ENCODE data around the gene NEK11.

Gene NEK11

GRCh38 chr3:131026321-131027151 is at the start of gene NEK11, which contains the start of gene ASTE1:
TSS of gene NEK11 (plus strand) at chr3:131026877. CDS start at chr3:131029709, 2,832 bp downstream.
TSS of gene ASTE1 (minus strand) at chr3:131026825. CDS start at chr3:131025306, 1,519 bp downstream.
- DNase-seq (ENCODE audit: low read depth in 2 of 2) = peak; percentile 84 to 85

- DNase-seq (ENCODE audit: low read depth in 2 of 2) = no peak
Observed at GRCh38 chr3:130979117-130979516, 47.6 kb upstream of the NEK11 start.

- DNase-seq (ENCODE audit: low read depth in 2 of 2) = no peak
Observed at GRCh38 chr3:130981469-130981868, 45.2 kb upstream of the NEK11 start.

GRCh38 chr3:130990282-130990681 is 36.4 kb upstream of the NEK11 start:
- DNase-seq (ENCODE audit: low read depth in 2 of 2) = no peak

GRCh38 chr3:130991126-130991525 is 35.6 kb upstream of the NEK11 start:
- DNase-seq (ENCODE audit: low read depth in 2 of 2) = no peak

GRCh38 chr3:130992344-130992743 is 34.3 kb upstream of the NEK11 start:
- no peak for DNase-seq (ENCODE audit: low read depth in 2 of 2)

GRCh38 chr3:130997289-130997688 is 29.4 kb upstream of the NEK11 start:
- no peak for DNase-seq (ENCODE audit: low read depth in 2 of 2)

GRCh38 chr3:131001071-131001470 is 25.6 kb upstream of the NEK11 start:
- DNase-seq (ENCODE audit: low read depth in 2 of 2) = no peak

- DNase-seq (ENCODE audit: low read depth in 2 of 2) = no peak
Observed at GRCh38 chr3:131004603-131005002, 22.1 kb upstream of the NEK11 start.

GRCh38 chr3:131007256-131007655 is 19.4 kb upstream of the NEK11 start:
- DNase-seq (ENCODE audit: low read depth in 2 of 2) = no peak

- no peak for DNase-seq (ENCODE audit: low read depth in 2 of 2)
Observed at GRCh38 chr3:131007782-131008181, 18.9 kb upstream of the NEK11 start.

- DNase-seq (ENCODE audit: low read depth in 2 of 2) = no peak
Observed at GRCh38 chr3:131008326-131008725, 18.4 kb upstream of the NEK11 start.

GRCh38 chr3:131009698-131010097 is 17.0 kb upstream of the NEK11 start:
- no peak for DNase-seq (ENCODE audit: low read depth in 2 of 2)

- DNase-seq (ENCODE audit: low read depth in 2 of 2) = no peak
Observed at GRCh38 chr3:131018970-131019369, 7.7 kb upstream of the NEK11 start.

- no peak for DNase-seq (ENCODE audit: low read depth in 2 of 2)
Observed at GRCh38 chr3:131020122-131020693, 6.5 kb upstream of the NEK11 start.

- no peak for DNase-seq (ENCODE audit: low read depth in 2 of 2)
Observed at GRCh38 chr3:131025539-131025938, 1.1 kb upstream of the NEK11 start.

GRCh38 chr3:131028844-131029243 is 2.2 kb downstream of the NEK11 start:
- no peak for DNase-seq (ENCODE audit: low read depth in 2 of 2)

GRCh38 chr3:131031660-131032059 is 5.0 kb downstream of the NEK11 start:
- no peak for DNase-seq (ENCODE audit: low read depth in 2 of 2)

- DNase-seq (ENCODE audit: low read depth in 2 of 2) = no peak
Observed at GRCh38 chr3:131033480-131034080, 6.9 kb downstream of the NEK11 start.

GRCh38 chr3:131036200-131036816 is 9.6 kb downstream of the NEK11 start:
- DNase-seq (ENCODE audit: low read depth in 2 of 2) = no peak

- DNase-seq (ENCODE audit: low read depth in 2 of 2) = no peak
Observed at GRCh38 chr3:131036986-131037385, 10.3 kb downstream of the NEK11 start.

GRCh38 chr3:131038326-131038725 is 11.6 kb downstream of the NEK11 start:
- DNase-seq (ENCODE audit: low read depth in 2 of 2) = no peak

Data from stimulated activated CD8-positive, alpha-beta memory T cell treated with anti-CD3 and anti-CD28 coated beads, Interleukin-7, amount 100 ng/mL, for 1 hour (primary cell).